ENCODE results near the gene TMSB10.
"Not testable (repeated sequence)": the region's sequence is repeated elsewhere in the genome, so short reads cannot be mapped to it uniquely, and the experiment has no call there.

Gene TMSB10

GRCh38 chr2:84940088-84940470 is 34.6 kb downstream of the TMSB10 start:
- no peak overlapping the region for H3K4me3 ChIP-seq (ENCODE audit: low read depth, low read length)
- H3K4me1 ChIP-seq, result no peaks in the 10 kb centered on the region
- TF ChIP-seq CTCF (IDR thresholded peaks at IDR 0.05; ENCODE audit: low read depth, low read length), result no peak
- no peaks in the 10 kb centered on the region for H3K36me3 ChIP-seq
- no peaks in the 10 kb centered on the region for H3K9me3 ChIP-seq
- no peaks in the 10 kb centered on the region for H3K27me3 ChIP-seq
- DNase-seq, result no peak

- TF ChIP-seq CTCF (IDR thresholded peaks at IDR 0.05; ENCODE audit: low read depth, low read length), result no peak
- Histone ChIP-seq H3K36me3 (no peaks in the 10 kb centered on the region), H3K4me3 (ENCODE audit: low read depth, low read length) (no peak overlapping the region), H3K9me3 (no peaks in the 10 kb centered on the region), H3K4me1 (no peaks in the 10 kb centered on the region), H3K27me3 (no peaks in the 10 kb centered on the region)
- DNase-seq, result no peak
Measured at GRCh38 chr2:84940831-84941412, 35.5 kb downstream of the TMSB10 start.

GRCh38 chr2:84942166-84942565 is 36.7 kb downstream of the TMSB10 start:
- Histone ChIP-seq H3K36me3 (no peaks in the 10 kb centered on the region), H3K4me1 (no peaks in the 10 kb centered on the region), H3K9me3 (no peaks in the 10 kb centered on the region), H3K4me3 (ENCODE audit: low read depth, low read length) (no peak overlapping the region), H3K27me3 (no peaks in the 10 kb centered on the region)
- no peak for DNase-seq
- TF ChIP-seq CTCF (IDR thresholded peaks at IDR 0.05; ENCODE audit: low read depth, low read length), result no peak

GRCh38 chr2:84942964-84943421 is 37.5 kb downstream of the TMSB10 start:
- H3K27me3 ChIP-seq, result no peaks in the 10 kb centered on the region
- no peaks in the 10 kb centered on the region for H3K9me3 ChIP-seq
- DNase-seq, result no peak
- H3K36me3 ChIP-seq, result no peaks in the 10 kb centered on the region
- no peak overlapping the region for H3K4me3 ChIP-seq (ENCODE audit: low read depth, low read length)
- TF ChIP-seq CTCF (IDR thresholded peaks at IDR 0.05; ENCODE audit: low read depth, low read length), result no peak
- no peaks in the 10 kb centered on the region for H3K4me1 ChIP-seq

- H3K4me3 ChIP-seq (ENCODE audit: low read depth, low read length), result no peak overlapping the region
- H3K27me3 ChIP-seq, result no peaks in the 10 kb centered on the region
- H3K36me3 ChIP-seq, result no peaks in the 10 kb centered on the region
- no peaks in the 10 kb centered on the region for H3K4me1 ChIP-seq
- H3K9me3 ChIP-seq, result no peaks in the 10 kb centered on the region
- DNase-seq, result no peak
- TF ChIP-seq CTCF (IDR thresholded peaks at IDR 0.05; ENCODE audit: low read depth, low read length), result no peak
Measured at GRCh38 chr2:84944295-84944909, 38.9 kb downstream of the TMSB10 start.

GRCh38 chr2:84945838-84946203 is 40.4 kb downstream of the TMSB10 start:
- not testable (repeated sequence) for DNase-seq; H3K27me3 ChIP-seq; H3K36me3 ChIP-seq; H3K4me1 ChIP-seq; H3K9me3 ChIP-seq; H3K4me3 ChIP-seq (ENCODE audit: low read depth, low read length)

Measured in BE2C (cell line).